Transverse colon (tissue), 4 donors: Measurements from ENCODE around the gene KTN1. TPM values are rescaled to one million over a fixed set of nuclear protein-coding genes. Genes with fewer than 3 reads are reported as not detected.

Experiments
- DNase-seq: peaks from one replicate; pipeline ENCODE4 v3.0.0-alpha.2; 2019
- H3K27ac ChIP-seq, 4 donors: fragments of 200-600 bp; sonication (generic); 2 replicates each; pipeline ENCODE4 v1.5.1; 2016 to 2018; ENCODE audit warnings: inconsistent platforms in 4 of 4
- H3K27me3 ChIP-seq: fragments of 200-600 bp; sonication (generic); 2 replicates; pipeline ENCODE4 v1.5.1; 2017; ENCODE audit warnings: inconsistent platforms
- H3K36me3 ChIP-seq, 4 donors: fragments of 200-600 bp; sonication (generic); 2 replicates each; pipeline ENCODE4 v1.5.1; 2017 to 2019; ENCODE audit warnings: inconsistent platforms in 4 of 4
- H3K4me1 ChIP-seq, 4 donors: fragments of 200-600 bp; sonication (generic); 2 replicates each; pipeline ENCODE4 v1.5.1; 2017 to 2020; ENCODE audit warnings: inconsistent platforms in 4 of 4
- H3K4me3 ChIP-seq, 4 donors: fragments of 200-600 bp; sonication (generic); 1 replicate in 1 of 4; 2 replicates in 3 of 4; pipeline versions ENCODE4 v1.5.1 to v1.6.1; 2017 to 2019; ENCODE audit warnings: inconsistent platforms in 4 of 4
- H3K9me3 ChIP-seq, 2 donors: fragments of 200-600 bp; sonication (generic); 2 replicates each; pipeline ENCODE4 v1.5.1; 2017 to 2019; ENCODE audit warnings: inconsistent platforms in 2 of 2
- CTCF ChIP-seq, 5 experiments: fragments of 200-600 bp in 3 of 5; fragments of 450-650 bp in 2 of 5; sonication (generic) in 3 of 5; IDR thresholded peaks; 1 replicate in 2 of 5; 2 replicates in 3 of 5; pipeline ENCODE4 v1.5.1; 2016 to 2017; ENCODE audit warnings: antibody characterized with exemption in 5 of 5, inconsistent platforms in 3 of 5, mild to moderate bottlenecking in 2 of 5, moderate library complexity in 1 of 5
- EP300 ChIP-seq: sonication (generic); formaldehyde crosslinking; IDR thresholded peaks from one replicate; pipeline ENCODE4 v1.6.1; 2017; ENCODE audit warnings: antibody characterized with exemption, low read depth
- POLR2A ChIP-seq: fragments of 450-650 bp; IDR thresholded peaks from one replicate; pipeline ENCODE4 v1.6.1; 2016; ENCODE audit warnings: antibody characterized with exemption, mild to moderate bottlenecking, moderate library complexity
- POLR2AphosphoS5 ChIP-seq, 3 donors: sonication (generic); formaldehyde crosslinking; IDR thresholded peaks; one replicate each; pipeline ENCODE4 v1.6.1; 2016; ENCODE audit warnings: antibody characterized with exemption in 3 of 3
- WGBS, 2 donors: methylation state at CpG; one replicate each; pipeline ENCODE4 v1.1.5; 2018; ENCODE audit warnings: low coverage in 1 of 2; 5-methylcytosine and 5-hydroxymethylcytosine counted together
- in situ Hi-C, 4 donors: fragments of 200-750 bp; cut with MboI; loops; one replicate each; pipeline versions ENCODE4 v1.15.0 to v1.15.1; 2017; ENCODE audit warnings: low sequenced_read_pairs in 3 of 4, low pct_ligation_motif_present in 1 of 4, low pct_unique_long_range_greater_than_20kb in 1 of 4
- intact Hi-C: fragments of 100-400 bp; cut with DNase I; formaldehyde crosslinking; loops from one replicate; pipeline ENCODE4 v1.15.1; 2023; ENCODE audit warnings: low total_unique reads
- total RNA-seq, 4 donors: library from RNA; depleted of rRNA; stranded (reverse); fragments of >200 nt; gene quantifications; one replicate each; pipeline ENCODE4 v1.1.0, GENCODE V29; 2016

The KTN1 gene
- total RNA-seq, 4 donors from 2014 or later: 101 to 279 (median 129) TPM

GRCh38 chr14:55604900-55605418, 25.0 kb downstream of the KTN1 start:
- Histone ChIP-seq H3K4me1 (peaks cover 5 to 63% (median 24%) of the 10 kb centered on the region in 4 donors), H3K9me3 (no peaks in the 10 kb centered on the region), H3K4me3 (no peak overlapping the region), H3K27me3 (no peaks in the 10 kb centered on the region), H3K36me3 (no peaks in the 10 kb centered on the region), H3K27ac (no peak overlapping the region)
- WGBS, 2 donors: 90 to 94% methylated on average over 7 of the region's 7 CpGs
- DNase-seq: no peak
- intact Hi-C loops: no loop called here
- no peak for TF ChIP-seq POLR2A
- no peak for TF ChIP-seq POLR2AphosphoS5 (IDR thresholded peaks at IDR 0.05)
- no peak for TF ChIP-seq CTCF (IDR thresholded peaks at IDR 0.05)
- no peak for TF ChIP-seq EP300
- in situ Hi-C loops: no loop called here

- Histone ChIP-seq H3K4me3 (no peak overlapping the region), H3K36me3 (no peaks in the 10 kb centered on the region), H3K27me3 (no peaks in the 10 kb centered on the region), H3K4me1 (peaks cover 5 to 60% (median 21%) of the 10 kb centered on the region in 4 donors), H3K27ac (no peak overlapping the region), H3K9me3 (no peaks in the 10 kb centered on the region)
- in situ Hi-C loops: no loop called here
- intact Hi-C loops: no loop called here
- DNase-seq: no peak
- TF ChIP-seq CTCF (IDR thresholded peaks at IDR 0.05): no peak
- TF ChIP-seq POLR2AphosphoS5 (IDR thresholded peaks at IDR 0.05): no peak
- 17 to 19% methylated on average over 1 of the region's 1 CpG for WGBS, 2 donors
Observed at GRCh38 chr14:55605793-55606192, 25.8 kb downstream of the KTN1 start.

GRCh38 chr14:55607386-55607785, 27.4 kb downstream of the KTN1 start:
- TF ChIP-seq POLR2AphosphoS5 (IDR thresholded peaks at IDR 0.05): no peak
- TF ChIP-seq EP300: no peak
- TF ChIP-seq CTCF (IDR thresholded peaks at IDR 0.05): no peak
- TF ChIP-seq POLR2A: no peak
- WGBS, 2 donors: 91 to 94% methylated on average over 3 of the region's 3 CpGs
- Histone ChIP-seq H3K4me1 (peaks cover 5 to 62% (median 16%) of the 10 kb centered on the region in 4 donors), H3K27me3 (no peaks in the 10 kb centered on the region), H3K4me3 (no peak overlapping the region), H3K36me3 (no peaks in the 10 kb centered on the region), H3K27ac (no peak overlapping the region), H3K9me3 (no peaks in the 10 kb centered on the region)
- in situ Hi-C loops: no loop called here
- DNase-seq: no peak
- intact Hi-C loops: no loop called here

GRCh38 chr14:55609681-55610080, 29.7 kb downstream of the KTN1 start:
- no peaks in the 10 kb centered on the region for H3K9me3 ChIP-seq
- DNase-seq: no peak
- H3K27me3 ChIP-seq: no peaks in the 10 kb centered on the region
- no peaks in the 10 kb centered on the region for H3K36me3 ChIP-seq
- TF ChIP-seq EP300 (no peak), CTCF (IDR thresholded peaks at IDR 0.05) (no peak), POLR2AphosphoS5 (IDR thresholded peaks at IDR 0.05) (no peak), POLR2A (no peak)
- peaks cover 2 to 47% (median 10%) of the 10 kb centered on the region in 4 donors for H3K4me1 ChIP-seq
- H3K27ac ChIP-seq: no peak overlapping the region
- in situ Hi-C loops (no loop called here), intact Hi-C loops (no loop called here)
- H3K4me3 ChIP-seq: no peak overlapping the region
- 63 to 66% methylated on average over 4 of the region's 4 CpGs for WGBS, 2 donors
